NCI-H1048 (cell line): ENCODE measurements around the gene TTLL10.
A peak's percentile ranks its signal among the peaks of the same experiment; 100 is the strongest.

ENCODE experiments used
- DNase-seq: peaks from one replicate; lab custom pipeline; 2025; lab: John Stamatoyannopoulos, UW

Gene TTLL10

DNA sequence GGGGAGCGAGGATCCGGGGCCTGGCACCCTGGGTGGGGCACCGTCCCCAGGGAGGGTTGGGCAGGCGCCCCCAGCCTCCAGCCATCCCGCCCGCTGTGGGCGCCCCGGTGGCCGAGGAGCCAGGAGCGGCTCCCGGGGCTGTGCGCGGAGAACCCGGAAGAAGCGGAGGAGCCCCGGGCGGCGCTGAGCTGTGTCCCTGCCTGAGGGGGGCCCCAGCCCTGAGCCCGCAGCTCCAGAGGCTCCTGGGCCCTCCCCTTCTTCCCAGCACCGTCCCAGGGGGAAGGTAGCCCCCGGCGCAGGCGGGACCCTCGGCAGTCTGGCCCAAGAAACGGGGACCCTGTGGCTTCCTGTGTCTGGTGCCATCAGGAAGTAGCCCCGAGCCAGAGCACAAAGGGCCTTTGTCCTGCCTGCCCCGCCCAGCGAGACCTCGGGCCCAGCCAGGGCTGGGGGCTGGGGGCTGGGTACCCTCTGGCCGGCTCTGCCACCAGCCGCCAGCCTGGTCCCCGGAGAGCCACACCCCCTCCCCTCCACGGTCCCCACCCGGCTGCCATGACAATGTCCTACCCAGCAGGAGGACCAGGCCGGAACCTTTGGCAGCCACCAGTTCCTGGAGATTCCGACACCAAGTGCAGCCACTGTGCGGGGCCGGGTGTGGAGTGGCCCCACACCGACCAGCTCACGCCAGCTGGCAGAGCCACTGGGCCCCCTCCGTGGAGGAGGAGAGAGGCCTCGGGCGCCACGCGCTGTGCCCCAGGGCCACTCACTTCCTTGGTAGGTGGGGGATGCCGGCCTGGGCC lies 15.6 kb upstream of the TTLL10 start:
- no peak for DNase-seq

DNA sequence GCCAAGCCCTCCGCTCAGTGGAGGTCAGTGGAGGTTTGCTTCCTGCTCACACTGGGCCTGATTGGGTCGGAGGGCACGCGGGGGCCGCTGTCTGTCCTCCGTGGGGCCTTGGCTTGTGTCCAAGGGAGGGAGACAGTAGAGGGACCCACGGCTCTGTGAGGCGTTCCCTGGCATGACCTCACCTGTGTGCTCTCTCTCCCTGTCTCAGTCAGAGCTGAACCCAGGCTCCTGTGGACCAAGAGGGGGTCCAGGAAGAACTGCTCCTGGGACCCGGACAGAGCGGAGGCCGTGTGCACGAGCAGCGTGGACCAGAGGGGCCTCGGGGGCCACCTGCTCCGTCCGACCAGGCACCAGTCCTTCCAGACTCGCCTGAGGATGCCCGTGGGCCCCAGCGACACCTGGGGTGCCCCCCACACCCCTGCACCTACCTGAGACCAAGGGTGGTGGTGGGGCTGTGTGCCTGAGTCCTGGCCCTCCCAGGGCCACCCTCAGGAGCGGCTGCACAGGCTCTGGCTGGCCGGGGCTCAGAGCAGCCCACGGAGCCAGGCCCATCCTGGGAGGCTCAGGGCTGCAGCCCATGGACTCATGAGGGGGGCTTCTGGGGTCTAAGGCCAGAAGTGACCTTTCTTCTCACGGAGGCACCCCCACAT lies 13.3 kb upstream of the TTLL10 start:
- no peak for DNase-seq

DNA sequence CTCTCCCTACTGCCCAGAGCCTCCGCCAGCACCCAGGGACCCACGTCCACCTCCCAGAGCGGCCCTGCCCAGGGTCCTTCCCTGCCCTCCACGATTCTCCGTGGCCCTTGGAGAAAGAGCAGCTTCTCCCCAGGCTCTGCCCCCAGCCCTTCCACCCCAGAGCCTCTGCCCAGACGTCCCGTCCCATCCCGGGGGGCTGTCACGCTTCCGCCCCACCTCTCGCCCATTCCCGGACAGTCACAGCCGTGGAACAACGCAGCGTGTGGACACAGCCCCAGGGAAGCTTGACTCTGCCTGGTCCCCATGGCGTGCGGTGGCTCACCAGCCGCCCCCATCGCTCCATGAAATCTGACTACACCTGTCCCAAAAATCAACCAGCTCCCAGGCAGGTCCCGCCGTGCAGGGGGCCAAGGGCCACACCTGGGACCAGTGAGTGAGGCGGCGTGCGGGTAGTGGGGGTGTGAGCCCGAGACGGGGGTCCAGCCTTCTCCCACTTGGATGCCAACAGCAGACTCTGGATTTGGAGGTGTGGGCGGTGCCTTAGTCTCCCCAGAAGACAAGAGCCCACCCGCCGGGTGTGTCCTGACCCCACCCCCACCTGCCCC lies 12.5 kb upstream of the TTLL10 start:
- DNase-seq = no peak

DNA sequence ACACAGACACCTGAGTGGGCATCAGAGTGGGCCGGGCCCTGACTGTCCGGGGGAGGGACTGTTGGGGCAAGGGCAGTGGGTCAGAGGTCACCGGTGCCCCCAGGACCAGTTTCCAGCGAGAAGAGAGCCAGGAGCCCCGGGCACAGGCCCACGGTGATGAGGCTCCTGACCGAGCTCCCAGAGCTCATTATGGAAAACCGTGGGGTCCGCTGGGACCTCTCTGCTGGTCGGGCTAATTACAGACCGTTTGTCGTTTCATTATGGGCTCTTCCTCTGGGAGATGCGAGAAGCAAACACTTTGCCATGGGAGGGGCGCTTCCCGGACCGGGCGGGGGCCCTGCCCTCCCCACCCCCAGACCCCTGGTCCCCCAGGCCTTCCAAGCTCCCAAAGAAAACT lies 12.0 kb upstream of the TTLL10 start:
- no peak for DNase-seq

DNA sequence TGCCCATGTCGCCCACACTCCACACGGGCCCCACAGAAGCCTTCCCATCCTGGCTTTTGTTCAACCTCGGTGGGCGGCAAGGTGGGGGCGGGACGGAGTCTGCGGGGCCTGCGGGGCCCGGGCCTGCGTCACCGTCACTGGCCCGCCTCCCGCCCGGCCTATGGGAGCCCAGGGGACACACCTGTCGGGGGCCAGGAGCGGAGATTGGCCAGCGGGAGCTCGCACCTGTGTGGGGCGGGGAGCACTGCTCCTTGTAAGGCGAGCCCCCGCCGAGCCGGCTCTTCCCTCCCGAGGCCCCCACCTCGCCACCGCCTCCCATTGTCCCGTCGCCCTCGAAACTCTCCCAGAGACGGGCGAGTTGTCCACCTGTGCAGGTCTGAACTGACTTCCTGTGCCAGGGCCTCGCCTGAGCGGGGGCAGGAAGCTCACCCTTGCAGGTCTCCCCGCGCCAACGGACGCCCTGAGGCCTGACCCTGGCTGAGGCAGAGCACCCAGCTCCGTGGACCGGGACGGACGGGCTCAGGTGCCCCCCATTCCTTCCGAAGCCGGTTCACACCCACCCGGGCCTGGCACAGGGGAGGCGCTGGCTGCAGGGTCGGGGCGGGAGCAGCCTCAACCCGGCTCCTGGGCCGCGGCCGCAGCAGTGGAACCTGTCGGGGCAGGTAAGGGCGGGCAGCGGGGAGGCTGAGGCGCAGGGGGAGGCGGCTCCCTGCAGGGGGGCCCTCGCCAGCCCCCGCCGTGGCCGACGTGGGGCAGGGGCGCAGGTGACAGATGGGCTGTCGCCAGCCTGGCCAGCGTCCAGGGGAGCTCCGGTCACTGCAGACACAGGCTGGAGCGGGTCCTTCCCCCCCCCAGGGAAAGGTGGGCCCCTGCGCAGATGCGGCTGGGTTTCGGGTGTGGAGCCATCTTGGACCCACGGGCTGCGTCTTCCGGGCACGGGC lies 10.8 kb upstream of the TTLL10 start:
- DNase-seq = peak; percentile 76

DNA sequence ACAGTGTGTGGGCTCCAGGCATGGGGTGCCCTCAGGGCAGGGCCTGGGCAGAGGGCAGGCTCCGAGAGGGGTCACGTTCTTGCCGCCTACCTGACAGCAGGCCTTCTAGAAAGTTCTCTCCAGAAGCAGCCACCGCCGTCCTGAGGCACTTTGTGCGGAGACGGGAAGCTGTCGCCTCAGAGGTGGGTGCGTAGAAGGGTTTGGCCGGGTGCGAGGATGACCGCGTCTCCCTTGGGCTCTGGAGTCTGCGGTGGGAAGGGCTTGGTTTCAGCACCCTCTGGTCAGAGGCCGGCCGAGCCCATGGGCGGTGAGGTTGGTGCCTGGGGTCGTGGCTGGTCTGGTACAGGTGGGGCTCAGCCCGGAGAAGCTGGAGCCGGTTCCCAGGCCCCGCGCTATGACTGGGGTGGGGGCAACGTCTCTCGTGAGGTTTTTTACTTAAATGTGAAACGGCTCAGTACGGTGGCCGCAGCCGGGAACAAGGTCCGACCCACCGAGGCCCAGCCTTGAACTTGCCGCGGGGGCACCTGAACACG lies 10.1 kb upstream of the TTLL10 start:
- no peak for DNase-seq

DNA sequence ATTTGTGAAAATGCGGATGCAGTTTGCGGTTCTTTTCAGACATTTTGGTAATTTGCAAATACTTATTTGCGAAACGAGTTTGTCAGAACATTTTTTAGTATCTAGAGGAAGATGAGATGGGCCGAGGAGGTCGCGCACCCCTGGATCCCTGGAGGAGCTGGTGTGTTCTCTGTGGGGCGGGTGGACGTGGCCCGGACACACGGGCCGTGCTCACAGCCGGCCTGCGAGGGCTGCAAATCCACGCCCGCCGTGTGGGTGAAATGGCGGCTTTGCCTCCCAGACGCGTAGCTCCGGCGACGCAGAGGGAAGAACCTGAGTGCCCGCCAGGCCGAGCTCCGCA lies 9.3 kb upstream of the TTLL10 start:
- DNase-seq = no peak

DNA sequence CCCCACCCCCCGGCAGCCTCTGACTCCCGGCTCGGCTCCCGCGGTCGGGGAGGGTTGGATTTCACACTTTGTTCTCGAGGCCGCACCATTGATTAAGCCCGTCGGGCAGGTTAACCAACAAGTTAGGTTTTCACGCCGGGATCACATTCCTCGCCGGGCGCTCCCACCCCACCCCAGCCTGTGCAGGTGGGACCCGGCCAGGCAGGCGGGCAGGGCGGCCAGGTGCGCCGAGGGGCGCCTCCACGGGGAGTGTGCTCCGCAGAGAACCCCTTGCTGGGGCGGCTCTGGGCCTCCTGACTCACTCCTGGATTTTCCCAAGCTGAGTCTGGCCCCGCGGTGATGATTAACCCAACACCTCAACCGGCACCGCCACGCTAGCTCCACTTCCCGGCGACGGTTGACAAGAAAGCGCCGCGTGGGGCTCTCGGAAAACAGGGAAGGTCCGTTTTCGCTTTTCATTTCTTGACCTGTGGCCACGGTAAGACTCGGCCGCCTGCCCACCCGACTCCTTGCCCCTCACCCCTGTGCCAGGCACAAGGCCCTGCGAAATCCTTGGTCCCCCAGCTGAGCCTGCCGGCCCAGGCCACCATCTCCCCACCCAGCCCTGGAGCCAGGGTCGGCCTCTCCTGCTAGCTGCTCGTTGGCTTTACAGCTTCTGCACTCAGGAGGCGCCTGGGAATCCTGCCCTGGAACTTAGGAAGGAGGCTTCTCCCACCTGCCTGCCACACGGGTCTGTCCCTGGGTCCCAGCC lies 8.8 kb upstream of the TTLL10 start:
- DNase-seq = no peak

DNA sequence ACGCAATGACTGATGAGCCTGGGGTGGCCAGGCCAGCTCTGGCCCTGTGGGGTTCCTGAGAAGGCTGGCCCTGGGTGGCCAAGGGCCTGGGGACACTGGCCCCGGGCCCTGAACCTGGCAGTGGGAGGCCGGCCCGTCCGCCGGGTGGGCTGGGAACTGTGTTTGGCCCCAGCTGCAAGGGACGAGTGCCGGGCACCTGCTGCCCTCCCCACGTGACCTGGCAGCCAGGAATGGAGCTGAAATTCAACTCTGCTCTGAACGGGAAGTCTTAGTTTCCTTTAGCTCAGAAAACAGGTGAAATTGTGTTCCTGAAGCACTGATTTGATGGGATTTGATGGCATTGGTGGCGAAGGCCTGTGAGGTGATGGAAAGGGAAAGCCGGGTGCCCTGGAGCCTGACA lies 8.2 kb upstream of the TTLL10 start:
- no peak for DNase-seq

DNA sequence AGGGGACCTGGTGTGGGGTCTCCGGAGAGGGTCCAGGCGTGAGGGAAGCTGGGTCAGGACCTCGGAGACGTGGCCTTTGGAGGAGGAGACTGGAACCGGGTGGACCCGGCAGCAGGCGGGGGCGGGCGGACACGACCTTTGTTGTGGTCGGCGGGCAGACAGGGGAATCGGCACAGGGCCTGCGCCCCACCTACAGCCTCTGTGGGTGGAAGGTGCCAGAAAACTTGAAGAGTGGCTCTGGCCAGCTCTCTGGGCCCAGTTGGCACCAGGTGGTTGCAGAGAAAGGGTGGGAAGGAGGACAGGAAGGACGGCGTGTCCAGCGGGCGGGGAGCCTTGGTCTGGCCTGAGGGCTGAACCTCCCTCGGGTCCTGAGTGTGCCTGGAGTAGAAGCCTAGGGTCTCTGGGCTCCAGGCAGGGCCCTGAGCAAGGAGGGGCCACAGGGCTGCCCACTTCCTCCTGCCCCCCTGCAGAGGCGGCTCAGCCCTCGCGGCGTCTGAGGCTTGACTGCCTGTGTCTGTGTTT lies 7.7 kb upstream of the TTLL10 start:
- no peak for DNase-seq

DNA sequence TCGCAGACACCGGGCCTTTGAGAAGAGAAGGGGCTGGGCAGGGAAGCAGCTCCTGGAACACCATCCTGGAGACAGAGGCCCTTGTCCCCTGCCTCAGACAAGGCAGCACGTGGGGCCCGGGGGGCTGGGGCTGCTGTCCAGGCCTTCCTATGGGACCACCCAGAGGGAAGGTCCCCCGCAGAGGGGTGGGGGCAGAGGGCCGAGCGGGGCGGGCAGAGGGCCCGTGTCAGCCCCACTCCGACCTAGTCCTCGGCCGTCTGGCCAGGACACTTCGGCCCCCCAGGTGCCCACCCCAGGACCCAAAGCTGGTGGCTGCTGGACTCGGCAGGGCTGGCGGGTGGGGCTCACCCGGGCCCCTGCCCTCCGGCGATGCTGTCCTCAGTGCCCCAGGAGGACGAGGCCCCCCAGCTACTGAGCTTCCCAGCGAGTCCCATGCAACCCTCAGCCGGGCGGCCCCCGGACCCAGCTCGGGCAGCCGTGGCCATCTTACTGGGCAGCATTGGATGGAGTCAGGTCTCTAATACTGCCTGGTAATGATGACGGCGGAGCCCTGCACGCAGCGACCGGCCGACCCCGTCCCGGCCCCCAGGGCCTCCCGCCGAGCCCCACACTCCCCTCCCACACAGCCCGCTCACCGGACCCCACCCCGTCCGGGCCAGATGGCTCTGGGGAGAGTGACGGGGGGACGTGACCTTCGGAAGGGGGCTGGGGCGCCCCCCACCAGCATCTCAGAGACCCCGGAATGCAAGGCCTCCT lies 6.9 kb upstream of the TTLL10 start:
- no peak for DNase-seq

DNA sequence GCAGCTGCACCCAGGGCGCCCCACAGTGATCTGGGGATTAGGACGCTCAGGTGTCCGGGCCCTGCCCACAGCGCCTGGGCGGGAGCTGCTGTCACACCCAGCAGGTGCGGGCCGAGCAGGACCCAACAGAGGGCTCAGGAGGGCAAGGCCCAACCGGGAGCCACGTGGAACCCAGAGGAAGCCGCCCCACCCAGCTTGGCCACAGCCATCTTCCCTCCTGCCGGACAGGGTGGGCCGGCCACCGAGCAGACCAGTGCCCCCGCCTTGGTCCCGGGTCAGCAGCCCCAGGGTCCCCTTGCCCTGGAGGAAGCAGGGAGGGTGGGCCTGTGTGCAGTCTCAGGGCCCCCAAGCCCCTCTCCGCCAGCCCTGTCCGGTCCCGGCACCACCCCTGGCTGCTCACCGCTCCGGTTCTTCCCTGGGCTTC lies 6.3 kb upstream of the TTLL10 start:
- no peak for DNase-seq

DNA sequence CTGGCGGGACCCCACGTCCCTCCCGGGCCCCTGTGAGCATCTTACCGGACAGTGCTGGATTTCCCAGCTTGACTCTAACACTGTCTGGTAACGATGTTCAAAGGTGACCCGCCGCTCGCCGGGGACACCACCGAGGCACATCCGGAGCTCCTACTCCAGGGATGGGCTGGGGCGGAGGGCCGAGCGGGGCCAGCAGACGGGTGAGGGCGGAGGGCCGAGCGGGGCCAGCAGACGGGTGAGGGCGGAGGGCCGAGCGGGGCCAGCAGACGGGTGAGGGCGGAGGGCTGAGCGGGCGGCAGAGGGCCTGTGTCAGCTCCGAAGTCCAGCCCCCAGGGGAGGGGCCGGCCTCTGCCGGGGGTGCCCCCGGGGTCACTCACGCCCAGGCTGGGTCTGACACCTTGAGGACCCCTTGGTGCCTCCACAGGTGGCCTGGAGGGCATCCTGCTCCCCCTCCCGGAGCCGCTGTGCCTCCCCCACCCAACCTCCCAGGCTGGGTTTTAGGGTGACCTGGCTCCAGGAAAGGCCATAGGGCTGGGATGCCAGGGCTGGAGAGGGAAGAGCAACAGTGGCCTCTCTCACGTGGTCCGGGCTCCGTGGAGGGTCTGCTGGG lies 5.7 kb upstream of the TTLL10 start:
- no peak for DNase-seq

DNA sequence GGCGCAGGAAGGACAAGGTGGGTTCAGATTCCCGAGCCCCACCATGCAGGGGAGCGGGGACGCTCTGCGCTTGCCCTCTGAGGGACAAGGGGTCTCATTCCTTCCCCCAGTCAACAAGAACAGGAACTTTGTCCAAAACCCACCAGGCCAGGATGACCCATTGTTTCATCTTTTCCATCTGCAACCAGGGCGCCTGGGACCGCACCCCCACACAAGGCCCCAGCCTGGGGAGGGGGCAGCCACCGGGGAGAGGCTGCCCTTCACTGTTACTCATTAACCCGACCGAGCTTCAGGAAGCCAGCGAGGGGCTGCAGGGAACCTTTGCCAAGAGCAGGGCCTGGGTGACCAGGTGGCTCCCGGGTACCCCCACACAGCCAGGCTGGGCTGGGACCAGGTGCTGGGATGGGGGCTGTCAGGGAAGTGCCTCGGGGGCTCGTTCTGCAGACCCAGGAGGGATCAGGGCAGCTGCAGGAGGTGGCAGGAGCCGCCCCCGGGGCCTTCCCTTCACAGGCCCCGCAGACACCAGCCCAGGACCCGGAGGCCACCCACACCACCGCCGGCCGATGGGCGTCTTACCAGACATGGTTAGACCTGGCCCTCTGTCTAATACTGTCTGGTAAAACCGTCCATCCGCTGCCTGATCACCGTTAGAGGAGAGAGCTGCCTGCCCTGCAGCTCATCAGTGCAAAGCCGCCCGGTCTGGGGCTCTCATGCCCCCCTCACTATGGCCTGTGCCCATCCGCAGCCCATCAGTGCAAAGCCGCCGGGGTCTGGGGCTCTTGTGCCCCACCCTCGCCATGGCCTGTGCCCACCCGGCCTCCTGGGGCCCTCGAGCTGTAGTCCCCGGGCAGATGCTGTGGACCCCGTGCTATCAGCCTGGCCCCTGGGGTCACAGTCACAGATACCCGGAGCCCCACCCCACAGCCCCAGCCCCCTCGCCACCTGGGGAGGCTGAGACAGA lies 4.9 kb upstream of the TTLL10 start:
- DNase-seq = no peak

DNA sequence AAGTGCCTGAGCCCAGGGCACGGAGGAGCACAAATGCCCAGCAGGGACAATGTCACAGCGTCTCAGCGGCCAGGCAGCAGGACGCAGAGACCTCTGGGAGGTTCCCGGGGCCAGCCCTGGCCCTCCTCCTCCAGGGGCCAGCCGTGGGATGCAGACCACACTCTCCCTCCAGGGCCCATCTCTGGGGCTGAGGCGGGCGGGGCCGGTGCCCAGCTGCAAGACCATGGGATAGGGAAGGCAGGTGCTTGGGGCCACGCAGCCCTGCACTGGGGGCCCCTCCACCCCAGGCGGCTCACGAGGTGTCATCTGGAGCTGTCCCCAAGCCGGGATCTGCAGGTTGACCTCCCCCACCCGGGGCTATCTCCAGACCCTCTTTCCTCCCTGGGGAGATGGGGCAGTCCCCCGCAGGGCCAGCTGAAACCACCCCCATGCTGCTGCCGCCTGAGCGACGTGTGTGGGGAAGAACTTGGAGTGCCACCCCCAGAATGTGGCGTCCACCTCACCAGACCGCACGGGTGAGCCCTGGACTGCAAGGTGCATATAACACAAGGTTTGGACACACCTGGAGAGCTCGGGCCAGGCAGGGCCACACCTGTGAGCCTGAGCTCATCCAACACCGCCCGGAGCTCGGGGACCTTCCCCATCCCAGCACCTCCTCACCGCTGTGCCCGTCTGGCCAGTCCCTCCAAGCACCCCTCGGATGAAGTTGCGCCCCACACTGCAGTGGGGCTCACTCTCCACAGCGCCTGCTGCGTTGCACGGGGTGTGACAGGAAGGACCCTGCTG lies 4.1 kb upstream of the TTLL10 start:
- DNase-seq = no peak

DNA sequence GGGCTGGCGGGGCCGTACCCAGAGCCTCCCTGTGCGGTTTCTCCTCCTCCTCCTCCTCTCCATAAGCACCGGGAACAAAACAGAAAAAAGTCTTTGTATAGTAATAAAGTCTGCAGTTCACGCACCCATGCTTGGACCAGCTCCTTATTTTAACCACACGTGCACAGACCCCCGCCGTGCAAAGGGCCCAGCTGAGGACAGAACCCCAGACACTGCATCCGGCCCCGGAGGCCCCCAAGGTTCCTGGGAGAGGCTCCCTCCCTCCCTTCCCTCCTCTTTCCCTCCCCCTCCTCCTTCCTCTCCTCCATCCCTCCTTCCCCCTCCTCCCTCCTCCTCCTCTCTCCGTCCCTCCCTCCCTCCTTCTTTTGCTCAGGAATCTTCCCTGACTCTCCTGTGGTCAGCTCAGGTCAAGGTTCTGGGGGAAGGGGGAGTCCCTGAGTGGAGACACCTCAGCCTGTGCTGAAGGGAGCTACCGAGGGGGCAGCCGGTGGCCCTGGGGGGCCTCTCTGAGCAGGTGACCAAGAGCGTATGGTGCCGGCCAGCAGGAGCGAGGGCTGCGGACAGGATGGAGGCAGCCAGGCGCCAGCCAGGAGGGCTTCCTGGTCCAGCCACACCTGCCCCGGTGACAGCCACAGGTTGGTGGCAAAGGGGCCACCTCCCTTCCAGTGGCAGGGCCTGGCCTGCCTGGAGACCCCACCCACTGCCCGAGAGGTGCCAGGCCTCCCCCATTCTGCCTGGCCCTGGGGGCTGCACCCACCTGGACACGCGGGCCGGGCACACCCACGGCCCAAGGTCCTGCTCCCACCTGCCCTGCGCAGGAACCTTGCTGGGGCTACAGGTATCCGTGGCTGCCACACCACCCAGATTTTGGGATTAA lies 3.2 kb upstream of the TTLL10 start:
- no peak for DNase-seq

DNA sequence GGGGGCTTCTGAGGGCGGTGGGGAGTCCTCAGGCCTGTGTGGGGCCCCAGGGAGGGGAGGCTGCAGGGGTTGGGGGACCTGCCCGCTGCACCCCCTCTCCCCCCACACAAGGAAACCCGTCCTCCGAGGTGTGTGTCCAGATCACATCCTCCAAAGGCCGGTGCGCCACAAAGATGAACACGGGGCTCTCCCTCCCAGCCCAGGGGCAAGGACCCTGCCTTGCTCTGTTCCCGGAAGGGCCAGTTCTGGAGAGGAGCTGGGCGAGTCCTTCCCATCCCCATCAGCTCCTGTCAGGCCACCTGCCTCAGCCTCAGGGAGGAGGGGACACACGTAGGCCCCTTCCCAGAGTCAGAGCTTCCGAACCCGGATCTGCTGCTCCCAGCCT lies 2.5 kb upstream of the TTLL10 start:
- no peak for DNase-seq
